SK-N-SH (cell line): ENCODE data around the gene PRM3. TPM values are rescaled to one million over a fixed set of nuclear protein-coding genes. Genes with fewer than 3 reads are reported as not detected.

Experiments
- CTCF ChIA-PET: fragments of 300-600, 350-600 bp; formaldehyde crosslinking; extraction: SDS; loops from one replicate; lab custom pipeline; 2021; lab: Yijun Ruan, JAX
- POLR2A ChIA-PET: fragments of 350-600 bp; sonication (Branson Sonifier 250); formaldehyde crosslinking; extraction: SDS; loops from one replicate; lab custom pipeline; 2020; ENCODE audit warnings: antibody characterized with exemption, inconsistent platforms; lab: Yijun Ruan, JAX
- DNase-seq: peaks from one replicate; pipeline ENCODE4 v3.0.0; 2012
- H2AFZ ChIP-seq: fragments of 200-600 bp; sonication (generic); 2 replicates; pipeline ENCODE4 v1.8.1; 2016; ENCODE audit warnings: antibody characterized with exemption, mild to moderate bottlenecking, low read depth
- H3F3A ChIP-seq: fragments of 200-600 bp; sonication (generic); replicated peaks from 2 replicates; pipeline ENCODE3; 2016; ENCODE audit warnings: antibody characterized with exemption, mild to moderate bottlenecking; ENCODE audit not compliant: insufficient read depth
- H3K27ac ChIP-seq, 2 experiments: fragments of 200-500 bp in 1 of 2; fragments of 200-600 bp in 1 of 2; sonication (Bioruptor generic) in 1 of 2; sonication (generic), shearing (Covaris generic) in 1 of 2; 2 replicates each; pipeline versions ENCODE4 v1.5.1 to v1.6.1; 2014 to 2016; ENCODE audit warnings: low read depth in 2 of 2, inconsistent platforms in 1 of 2, low read length in 1 of 2, mild to moderate bottlenecking in 1 of 2, mixed read lengths in 1 of 2
- H3K27me3 ChIP-seq: fragments of 200-600 bp; sonication (generic), shearing (Covaris generic); 2 replicates; pipeline ENCODE4 v1.6.1; 2016; ENCODE audit warnings: mixed run types; ENCODE audit not compliant: insufficient read depth
- H3K36me3 ChIP-seq, 2 experiments: fragments of 200-500 bp in 1 of 2; fragments of 200-600 bp in 1 of 2; sonication (Bioruptor generic) in 1 of 2; sonication (generic) in 1 of 2; replicated peaks in 1 of 2; 2 replicates each; pipeline versions ENCODE3 to v1.5.1; 2014 to 2016; ENCODE audit warnings: low read length in 1 of 2, mild to moderate bottlenecking in 1 of 2; ENCODE audit not compliant: insufficient read depth in 2 of 2, control insufficient read depth in 1 of 2
- H3K4me1 ChIP-seq, 2 experiments: fragments of 200-500 bp in 1 of 2; fragments of 200-600 bp in 1 of 2; sonication (Bioruptor generic) in 1 of 2; sonication (generic), shearing (Covaris generic) in 1 of 2; 2 replicates each; pipeline versions ENCODE4 v1.5.1 to v1.6.1; 2014 to 2016; ENCODE audit warnings: low read depth in 1 of 2, low read length in 1 of 2, mixed run types in 1 of 2; ENCODE audit not compliant: insufficient read depth in 2 of 2, control insufficient read depth in 1 of 2
- H3K4me2 ChIP-seq: fragments of 200-600 bp; sonication (generic), shearing (Covaris generic); 2 replicates; pipeline ENCODE4 v1.6.1; 2017; ENCODE audit warnings: mixed run types
- H3K4me3 ChIP-seq, 2 experiments: fragments of 200-500 bp in 1 of 2; fragments of 200-600 bp in 1 of 2; sonication (Bioruptor generic) in 1 of 2; sonication (generic), shearing (Covaris generic) in 1 of 2; 2 replicates each; pipeline versions ENCODE4 v1.5.1 to v1.8.1; 2014 to 2016; ENCODE audit warnings: low read depth in 2 of 2, inconsistent platforms in 1 of 2, low read length in 1 of 2, mild to moderate bottlenecking in 1 of 2, mixed read lengths in 1 of 2, moderate library complexity in 1 of 2
- H3K79me2 ChIP-seq: fragments of 200-600 bp; sonication (generic); 2 replicates; pipeline ENCODE4 v1.8.1; 2017; ENCODE audit warnings: mild to moderate bottlenecking; ENCODE audit not compliant: insufficient read depth
- H3K9ac ChIP-seq: fragments of 200-600 bp; sonication (generic); 2 replicates; pipeline ENCODE4 v1.6.1; 2017; ENCODE audit warnings: mixed run types
- H3K9me2 ChIP-seq: fragments of 200-600 bp; sonication (generic); 2 replicates; pipeline ENCODE4 v1.6.1; 2017; ENCODE audit warnings: mixed run types
- H3K9me3 ChIP-seq: fragments of 200-600 bp; sonication (generic); 2 replicates; pipeline ENCODE4 v1.6.1; 2017; ENCODE audit warnings: mixed run types, mild to moderate bottlenecking, moderate library complexity
- H4K20me1 ChIP-seq: fragments of 200-600 bp; sonication (generic); 2 replicates; pipeline ENCODE4 v1.6.1; 2017; ENCODE audit warnings: mild to moderate bottlenecking, mixed run types; ENCODE audit not compliant: insufficient read depth
- CHD2 ChIP-seq: fragments of 150-350 bp; IDR thresholded peaks from 2 replicates; pipeline ENCODE4 v1.6.1; 2018; ENCODE audit warnings: low read length; ENCODE audit not compliant: partially characterized antibody
- CTCF ChIP-seq: fragments of 200-600 bp; sonication (generic); IDR thresholded peaks from 2 replicates; pipeline ENCODE4 v1.6.1; 2017; ENCODE audit warnings: antibody characterized with exemption, mild to moderate bottlenecking, moderate library complexity
- FOSL2 ChIP-seq: IDR thresholded peaks from 2 replicates; pipeline ENCODE4 v1.4.0; 2012; ENCODE audit warnings: low read depth, mild to moderate bottlenecking, moderate library complexity, borderline replicate concordance
- FOXJ3 ChIP-seq: sonication (generic); formaldehyde crosslinking; IDR thresholded peaks from 2 replicates; pipeline ENCODE4 v1.5.1; 2020; ENCODE audit warnings: mild to moderate bottlenecking, missing genetic modification reagents
- GATA2 ChIP-seq: sonication (generic); formaldehyde crosslinking; IDR thresholded peaks from 2 replicates; pipeline ENCODE4 v1.5.0; 2020; ENCODE audit warnings: mild to moderate bottlenecking, missing genetic modification reagents
- MAX ChIP-seq: IDR thresholded peaks from 2 replicates; pipeline ENCODE4 v1.4.0; 2012; ENCODE audit warnings: low read depth
- MEF2A ChIP-seq: IDR thresholded peaks from 2 replicates; pipeline ENCODE4 v1.4.0; 2012; ENCODE audit warnings: low read depth, borderline replicate concordance
- MXI1 ChIP-seq: IDR thresholded peaks from 2 replicates; pipeline ENCODE4 v1.6.1; 2012; ENCODE audit warnings: mild to moderate bottlenecking, low read depth, low read length, improper control_type of control experiment
- NFIC ChIP-seq: IDR thresholded peaks from 2 replicates; pipeline ENCODE4 v1.4.0; 2012; ENCODE audit warnings: borderline replicate concordance
- PBX3 ChIP-seq: IDR thresholded peaks from 2 replicates; pipeline ENCODE4; 2012
- POLR2AphosphoS5 ChIP-seq: IDR thresholded peaks from 2 replicates; pipeline ENCODE4 v1.6.1; 2012; ENCODE audit warnings: low read depth, low read length
- RAD21 ChIP-seq: IDR thresholded peaks from 2 replicates; pipeline ENCODE4 v1.6.1; 2012; ENCODE audit warnings: mild to moderate bottlenecking, low read length
- RFX5 ChIP-seq: IDR thresholded peaks from 2 replicates; pipeline ENCODE4 v1.6.1; 2012; ENCODE audit warnings: mild to moderate bottlenecking, improper control_type of control experiment, low read length
- RXRA ChIP-seq: IDR thresholded peaks from 2 replicates; pipeline ENCODE4 v1.4.0; 2012; ENCODE audit warnings: low read depth, mild to moderate bottlenecking, borderline replicate concordance
- TAF1 ChIP-seq: IDR thresholded peaks from 2 replicates; pipeline ENCODE4 v1.6.1; 2012; ENCODE audit warnings: low read depth, mild to moderate bottlenecking, low read length, moderate library complexity, borderline replicate concordance
- TEAD4 ChIP-seq: IDR thresholded peaks from 2 replicates; pipeline ENCODE4 v1.4.0; 2012; ENCODE audit warnings: mild to moderate bottlenecking, borderline replicate concordance; ENCODE audit not compliant: insufficient read depth
- USF1 ChIP-seq: IDR thresholded peaks from 2 replicates; pipeline ENCODE4 v1.4.0; 2012; ENCODE audit warnings: low read depth, borderline replicate concordance
- USF2 ChIP-seq: fragments of 150-350 bp; IDR thresholded peaks from 2 replicates; pipeline ENCODE4 v1.6.1; 2017; ENCODE audit warnings: antibody characterized with exemption, low read length, low read depth, borderline replicate concordance
- ZBTB33 ChIP-seq: IDR thresholded peaks from 2 replicates; pipeline ENCODE4 v1.4.0; 2012; ENCODE audit warnings: low read depth, borderline replicate concordance
- WGBS: methylation state at CpG from one replicate; pipeline ENCODE4 v1.1.6; 2017; ENCODE audit warnings: low lambda C conversion rate; 5-methylcytosine and 5-hydroxymethylcytosine counted together
- polyA plus RNA-seq, 3 experiments: library from polyadenylated mRNA; depleted of rRNA; stranded (reverse); fragments of >200 nt; gene quantifications; 2 replicates each; pipeline ENCODE4 v1.2.3, GENCODE V29; 2012

PRM3 gene
- polyA plus RNA-seq, 1 of the 3 experiments (the other 2 are of a cell fraction): not detected

- no peak for TF ChIP-seq CTCF
These were observed 37.6 kb upstream of the PRM3 start (continued) for GRCh38 chr16:11310997-11311561.

- H3K36me3 ChIP-seq: no peaks in the 10 kb centered on the region
- CTCF ChIA-PET: no interaction called here
These were observed 37.2 kb upstream of the PRM3 start for GRCh38 chr16:11310634-11310977.

More at GRCh38 chr16:11310634-11310977, 37.2 kb upstream of the PRM3 start:
- Histone ChIP-seq H3K4me3 (no peak overlapping the region), H3K4me1 (peaks cover 0 to 8% of the 10 kb centered on the region in 2 experiments; a peak in 1 of 4 replicates), H3K27ac (no peak overlapping the region), H3K4me2 (no peak overlapping the region)
- 97% methylated on average over 3 of the region's 3 CpGs for WGBS
- no peak for TF ChIP-seq FOXJ3 (CRISPR knock-in tag)
- no peak for TF ChIP-seq MXI1
- TF ChIP-seq USF2: no peak
- TF ChIP-seq USF1: no peak
- TF ChIP-seq TAF1: no peak
- no peak for TF ChIP-seq ZBTB33
- no peak for TF ChIP-seq GATA2
- no peak for TF ChIP-seq RAD21
- no peak for TF ChIP-seq TEAD4
- no peak for TF ChIP-seq MEF2A
- no peak for TF ChIP-seq MAX
- TF ChIP-seq RFX5: no peak
- TF ChIP-seq NFIC: no peak
- TF ChIP-seq POLR2AphosphoS5: no peak
- no peak for TF ChIP-seq CHD2
- no peak for TF ChIP-seq FOSL2
- TF ChIP-seq PBX3: no peak
- TF ChIP-seq RXRA: no peak
- TF ChIP-seq, all 33 proteins: peak for 0
- Histone ChIP-seq H3K9me2 (no peaks in the 10 kb centered on the region), H3F3A (no peaks in the 10 kb centered on the region), H3K9me3 (no peaks in the 10 kb centered on the region), H3K27me3 (no peaks in the 10 kb centered on the region), H2AFZ (no peak overlapping the region), H3K9ac (no peak overlapping the region), H4K20me1 (no peaks in the 10 kb centered on the region), H3K79me2 (no peaks in the 10 kb centered on the region)
- DNase-seq: no peak
- POLR2A ChIA-PET: no interaction called here
